Stimulated activated CD8-positive, alpha-beta memory T cell treated with anti-CD3 and anti-CD28 coated beads, Interleukin-7, amount 100 ng/mL, for 1 hour (primary cell): ENCODE results near the gene TNK2.
"Not testable (repeated sequence)": the region's sequence is repeated elsewhere in the genome, so short reads cannot be mapped to it uniquely, and the experiment has no call there.

Source experiments
- DNase-seq, 2 donors: peaks; one replicate each; pipeline ENCODE4 v3.0.0-alpha.2; 2020; ENCODE audit warnings: low read depth in 2 of 2

TNK2 gene

GRCh38 chr3:195870442-195870841 is 37.9 kb downstream of the TNK2 start:
- DNase-seq = no peak

DNA sequence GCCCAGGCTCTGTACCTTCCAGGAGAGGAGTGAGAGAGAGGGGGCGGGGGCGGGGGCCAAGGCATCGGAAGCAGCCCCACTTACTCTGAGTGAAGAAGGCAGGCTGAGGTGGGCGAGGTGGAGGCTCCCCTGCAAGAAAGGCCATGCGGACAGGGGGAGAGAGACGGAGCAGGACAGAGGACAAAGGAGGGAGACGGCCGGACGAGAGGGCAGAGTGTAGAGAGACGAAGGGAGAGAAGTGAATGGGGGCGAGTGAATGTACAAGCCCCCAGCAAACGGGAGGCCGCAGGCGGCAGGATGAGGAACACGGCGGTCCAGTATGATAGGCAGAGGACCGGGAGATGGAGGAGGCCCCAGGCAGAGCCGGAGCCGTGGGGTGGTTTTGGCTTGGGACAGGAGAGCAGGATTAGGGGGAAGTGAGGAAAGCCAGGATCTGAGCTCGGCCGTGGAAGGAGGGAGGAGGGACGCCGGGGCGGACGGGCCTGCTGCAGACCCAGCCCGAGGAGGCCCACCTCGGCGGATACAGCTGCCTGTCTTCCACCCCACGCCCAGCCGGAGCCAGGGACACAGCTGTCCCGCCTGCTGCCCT is 38.8 kb downstream of the TNK2 start:
- DNase-seq = no peak

GRCh38 chr3:195868866-195869412 is 39.4 kb downstream of the TNK2 start:
- DNase-seq = no peak

DNA sequence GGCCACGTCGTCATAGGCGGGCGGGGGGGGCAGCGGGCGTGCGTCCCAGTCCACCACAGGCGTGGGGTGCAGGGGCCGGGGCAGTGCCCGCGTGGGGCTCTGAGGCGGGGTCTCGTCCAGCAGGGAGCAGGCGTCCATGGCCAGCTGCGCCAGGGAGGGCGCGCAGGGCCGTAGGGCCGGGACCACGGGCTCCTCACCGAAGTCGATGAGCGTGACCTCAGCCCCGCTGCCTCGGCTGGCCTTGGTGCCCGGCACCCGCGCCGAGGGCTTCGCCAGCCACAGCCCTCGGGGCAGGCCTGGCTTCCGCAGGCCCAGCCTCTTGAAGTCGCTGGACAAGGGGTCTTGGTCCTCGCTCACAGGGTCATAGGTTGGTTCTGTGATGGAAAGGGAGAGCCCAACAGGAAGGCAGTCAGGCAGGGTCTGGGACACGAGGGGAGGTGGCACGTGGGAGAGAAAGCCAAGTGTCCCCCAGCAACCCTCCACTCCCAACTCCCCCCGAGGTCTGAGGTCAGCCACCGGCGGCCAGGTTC is 40.0 kb downstream of the TNK2 start:
- DNase-seq = no peak

- no peak for DNase-seq
These were observed 40.6 kb downstream of the TNK2 start for GRCh38 chr3:195867631-195868335.

- DNase-seq = no peak
These were observed 41.5 kb downstream of the TNK2 start for GRCh38 chr3:195866686-195867511.

DNA sequence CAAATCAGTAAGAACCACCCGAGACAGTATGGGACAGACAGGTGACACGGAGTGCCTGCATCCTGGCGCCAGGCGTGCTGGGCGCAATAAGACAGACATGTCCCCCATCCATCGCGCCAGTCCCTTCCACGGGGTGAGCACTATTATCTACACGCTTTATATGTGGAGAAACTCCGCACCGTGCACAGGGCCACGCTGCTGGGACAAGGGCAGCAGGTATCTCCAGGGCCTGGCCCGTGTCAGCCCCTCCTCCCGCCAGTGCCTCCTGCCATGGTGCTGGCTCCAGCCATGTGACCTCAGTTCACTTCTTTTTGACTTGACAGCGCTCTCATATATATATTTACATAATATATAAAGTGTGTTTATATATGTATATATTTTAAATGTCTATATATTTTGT is 42.6 kb downstream of the TNK2 start:
- DNase-seq = no peak

DNA sequence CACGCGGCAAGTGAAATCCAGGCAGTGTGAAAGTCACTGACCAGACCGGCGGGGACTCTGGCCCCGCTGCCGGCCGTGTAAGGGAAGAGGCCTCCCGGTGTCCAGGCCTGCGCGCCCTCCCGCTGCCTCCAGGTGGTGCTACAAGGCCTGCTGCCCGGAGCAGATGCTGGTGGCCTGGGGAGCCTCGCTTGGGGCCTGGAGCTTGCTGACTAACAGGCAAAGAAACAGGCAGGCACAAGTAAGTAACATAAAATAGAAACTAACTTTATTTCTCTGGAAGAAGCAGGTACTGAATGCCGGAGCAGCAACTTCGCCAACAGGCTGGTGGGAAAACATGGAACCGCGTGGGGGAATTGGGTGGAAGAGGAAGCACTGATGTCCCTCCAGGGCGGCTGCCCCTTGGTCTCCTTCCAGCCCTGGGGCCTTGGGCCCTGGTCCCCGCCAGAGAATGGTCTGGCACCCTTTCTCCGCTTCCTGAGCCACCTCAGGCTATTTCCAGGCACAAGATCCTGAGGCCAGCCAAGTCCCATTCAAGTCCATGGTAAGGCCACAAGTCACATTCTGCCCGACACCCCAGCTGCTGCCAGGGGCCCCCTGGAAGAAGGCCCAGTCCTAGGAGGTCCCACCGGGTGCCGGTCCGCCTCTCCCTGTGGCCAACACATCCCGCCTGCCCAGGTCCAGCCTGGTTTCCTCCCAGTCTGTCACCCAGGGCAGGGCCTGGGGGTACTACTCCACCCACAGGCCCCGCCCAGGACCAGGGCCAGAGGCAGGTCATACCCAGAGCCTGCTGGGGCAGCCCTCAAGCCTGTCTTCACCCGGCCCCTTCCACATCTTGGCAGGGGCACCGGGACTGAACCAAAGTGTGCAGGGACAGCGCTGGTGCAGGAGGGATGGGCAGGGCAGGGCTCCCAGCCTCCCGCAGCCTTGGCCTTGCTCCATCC is 45.0 kb downstream of the TNK2 start:
- peak; percentile 11 to 31 for DNase-seq

GRCh38 chr3:195862318-195862717 is 46.0 kb downstream of the TNK2 start:
- not testable (repeated sequence) for DNase-seq

DNA sequence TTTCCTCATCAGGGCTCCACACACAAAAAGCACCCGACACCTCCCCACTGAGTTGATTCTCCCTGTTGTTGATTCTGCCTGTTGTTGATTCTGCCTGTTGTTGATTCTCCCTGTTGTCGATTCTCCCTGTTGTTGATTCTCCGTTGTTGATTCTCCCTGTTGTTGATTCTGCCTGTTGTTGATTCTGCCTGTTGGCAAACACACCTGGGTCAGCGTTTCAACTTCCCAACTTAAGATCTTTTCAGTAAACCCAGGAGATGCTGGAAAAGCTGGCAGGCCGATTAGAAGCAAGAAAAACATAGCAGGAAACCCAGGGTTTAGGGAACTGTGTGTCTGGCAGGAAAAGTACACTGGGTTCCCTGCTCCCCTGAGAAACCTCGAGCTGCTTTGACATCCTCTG is 47.9 kb downstream of the TNK2 start:
- no peak for DNase-seq

- no peak for DNase-seq
These were observed 48.4 kb downstream of the TNK2 start for GRCh38 chr3:195859846-195860411.

- peak; percentile 61 to 69 for DNase-seq
These were observed 49.1 kb downstream of the TNK2 start for GRCh38 chr3:195859061-195859845.

- no peak for DNase-seq
These were observed 51.8 kb downstream of the TNK2 start for GRCh38 chr3:195856410-195857084.

GRCh38 chr3:195855471-195856409 is 52.6 kb downstream of the TNK2 start:
- no peak for DNase-seq

DNA sequence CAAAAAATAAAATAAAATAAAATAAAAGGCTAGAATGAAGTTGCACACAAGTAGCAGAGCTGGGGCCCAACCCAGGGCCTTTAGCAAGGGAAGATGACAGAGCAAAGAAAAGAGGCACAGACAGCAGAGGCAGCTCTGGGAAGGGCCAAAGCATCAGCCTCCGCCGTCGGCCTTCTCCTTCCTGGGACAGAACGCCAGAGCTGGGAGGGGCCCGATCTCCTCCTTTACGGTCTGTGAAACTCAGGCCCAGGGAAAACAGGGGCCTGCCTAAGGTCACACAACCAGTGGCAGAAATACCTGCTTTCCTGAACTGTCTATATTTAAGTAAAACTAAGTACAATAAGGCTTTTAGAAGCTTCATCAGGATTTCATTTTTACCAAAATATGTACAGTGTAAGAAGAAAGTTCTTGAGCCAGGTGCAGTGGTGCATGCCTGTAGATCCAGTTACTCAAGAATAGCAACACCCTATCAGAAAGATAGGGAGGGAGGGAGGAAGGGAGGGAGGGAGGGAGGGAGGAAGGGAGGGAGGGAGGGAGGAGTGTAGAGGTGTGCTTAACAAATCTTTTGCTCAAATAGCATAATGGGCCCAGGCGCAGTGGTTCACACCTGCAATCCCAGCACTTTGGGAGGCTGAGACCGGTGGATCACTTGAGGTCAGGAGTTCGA is 53.6 kb downstream of the TNK2 start:
- no peak for DNase-seq

GRCh38 chr3:195853996-195854395 is 54.4 kb downstream of the TNK2 start:
- DNase-seq = no peak

DNA sequence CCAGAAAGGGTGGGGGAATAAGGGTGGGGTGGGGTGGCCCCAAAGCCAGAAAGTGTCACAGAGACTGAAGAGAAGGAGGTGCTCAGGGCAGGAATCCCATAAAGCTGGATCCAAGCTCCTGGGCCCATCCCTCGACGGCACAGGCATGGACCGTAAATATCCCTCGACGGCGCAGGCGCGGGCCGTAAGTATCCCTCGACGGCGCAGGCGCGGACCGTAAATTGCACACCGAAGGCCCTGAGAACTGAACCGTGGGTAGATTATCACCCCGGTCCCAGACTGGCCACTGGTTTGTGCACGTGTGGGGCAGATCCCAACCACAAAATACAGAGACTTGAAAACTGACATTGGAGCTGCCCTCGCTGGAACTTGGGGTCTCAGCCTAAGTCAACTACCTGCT is 55.3 kb downstream of the TNK2 start:
- no peak for DNase-seq
